MCF 10A (cell line): ENCODE measurements around the gene MCAM. TPM values are rescaled to one million over a fixed set of nuclear protein-coding genes. Genes with fewer than 3 reads are reported as not detected.

Experiments used
- BruUV-seq: library from RNA; stranded (reverse); fragments of 400-500 nt; replicated peaks from 2 replicates; lab custom pipeline; 2021; lab: Mats Ljungman, UMichigan
- CTCF ChIA-PET: fragments of 300-600 bp; sonication (Branson Sonifier 250); formaldehyde crosslinking; extraction: SDS; loops from one replicate; lab custom pipeline; 2021; ENCODE audit warnings: antibody characterized with exemption, inconsistent platforms; lab: Yijun Ruan, JAX
- POLR2A ChIA-PET: fragments of 300-600, 350-650 bp; sonication (Branson Sonifier 250); formaldehyde crosslinking; extraction: SDS; loops from one replicate; lab custom pipeline; 2020; ENCODE audit warnings: antibody characterized with exemption, inconsistent platforms; lab: Yijun Ruan, JAX
- DNase-seq: peaks from one replicate; pipeline ENCODE4 v3.0.0-alpha.2; 2018; ENCODE audit not compliant: unreplicated experiment
- H3K27ac Mint-ChIP-seq: one replicate; pipeline ENCODE4 v1.8.0; 2022; ENCODE audit warnings: mild to moderate bottlenecking, low read depth, mixed read lengths; ENCODE audit not compliant: unreplicated experiment
- H3K27me3 Mint-ChIP-seq: one replicate; pipeline ENCODE4 v1.8.0; 2022; ENCODE audit warnings: mixed read lengths; ENCODE audit not compliant: insufficient read depth, unreplicated experiment
- H3K36me3 Mint-ChIP-seq: one replicate; pipeline ENCODE4 v1.8.0; 2022; ENCODE audit warnings: mild to moderate bottlenecking, moderate library complexity, mixed read lengths; ENCODE audit not compliant: insufficient read depth, unreplicated experiment
- H3K4me1 Mint-ChIP-seq: one replicate; pipeline ENCODE4 v1.8.0; 2022; ENCODE audit warnings: mixed read lengths; ENCODE audit not compliant: insufficient read depth, unreplicated experiment
- H3K4me3 Mint-ChIP-seq: one replicate; pipeline ENCODE4 v1.8.0; 2022; ENCODE audit warnings: mild to moderate bottlenecking, moderate library complexity, mixed read lengths; ENCODE audit not compliant: unreplicated experiment
- H3K9me3 Mint-ChIP-seq: one replicate; pipeline ENCODE4 v1.8.0; 2022; ENCODE audit warnings: mixed read lengths; ENCODE audit not compliant: unreplicated experiment
- CTCF ChIP-seq: fragments of 200-600 bp; IDR thresholded peaks from one replicate; pipeline ENCODE4 v1.8.0; 2022; ENCODE audit warnings: antibody characterized with exemption, mild to moderate bottlenecking; ENCODE audit not compliant: unreplicated experiment
- intact Hi-C: fragments of 100-400 bp; cut with micrococcal nuclease; formaldehyde crosslinking; loops from 2 replicates; pipeline ENCODE4 v1.14.1; 2022
- total RNA-seq: library from RNA; stranded (reverse); gene quantifications from 2 replicates; pipeline ENCODE4 v1.2.3, GENCODE V29; 2022

Gene MCAM
- total RNA-seq, 1 experiment from 2014 or later = 3.5 TPM

GRCh38 chr11:119332111-119332765 lies 15.3 kb upstream of the MCAM start:
- BruUV-seq = no TSS peak
- no peak for DNase-seq
- TF ChIP-seq CTCF = no peak
- Mint-ChIP-seq H3K9me3 (no peaks in the 10 kb centered on the region), H3K4me1 (peaks cover 15% of the 10 kb centered on the region), H3K27me3 (peaks cover 18% of the 10 kb centered on the region), H3K27ac (no peak overlapping the region), H3K4me3 (no peak overlapping the region), H3K36me3 (peaks cover 8% of the 10 kb centered on the region)
- ChIA-PET POLR2A (interaction anchor here (0.7 kb wide), 1 partner anchor 797 kb away, joined by 3 read pairs; no protein-coding TSS in a partner anchor), CTCF (interaction anchor here (0.6 to 2.3 kb wide), 3 partner anchors 9 to 28 kb away, joined by 3 to 12 read pairs (median 5); no protein-coding TSS in a partner anchor)
- intact Hi-C loops = no loop called here

GRCh38 chr11:119330237-119330636 lies 13.3 kb upstream of the MCAM start:
- no peaks in the 10 kb centered on the region for H3K9me3 Mint-ChIP-seq
- no peak for TF ChIP-seq CTCF
- POLR2A ChIA-PET = no interaction called here
- CTCF ChIA-PET = interaction anchor here (1.5 to 1.6 kb wide), 2 partner anchors 46 kb away, joined by 3 to 4 read pairs; no protein-coding TSS in a partner anchor
- H3K36me3 Mint-ChIP-seq = peaks cover 8% of the 10 kb centered on the region
- intact Hi-C loops = no loop called here
- no peak overlapping the region for H3K27ac Mint-ChIP-seq
- no peak for DNase-seq
- H3K4me1 Mint-ChIP-seq = no peaks in the 10 kb centered on the region
- H3K4me3 Mint-ChIP-seq = no peak overlapping the region
- peaks cover 18% of the 10 kb centered on the region for H3K27me3 Mint-ChIP-seq
- no TSS peak for BruUV-seq

GRCh38 chr11:119329320-119329719 lies 12.4 kb upstream of the MCAM start:
- H3K27ac Mint-ChIP-seq = no peak overlapping the region
- no peaks in the 10 kb centered on the region for H3K9me3 Mint-ChIP-seq
- no peak for TF ChIP-seq CTCF
- no peak for DNase-seq
- CTCF ChIA-PET = interaction anchor here (1.5 to 4.6 kb wide), 3 partner anchors 9 to 47 kb away, joined by 3 to 21 read pairs (median 4); no protein-coding TSS in a partner anchor
- peaks cover 1% of the 10 kb centered on the region for H3K36me3 Mint-ChIP-seq
- intact Hi-C loops = no loop called here
- no peaks in the 10 kb centered on the region for H3K4me1 Mint-ChIP-seq
- no TSS peak for BruUV-seq
- no peak overlapping the region for H3K4me3 Mint-ChIP-seq
- H3K27me3 Mint-ChIP-seq = peaks cover 18% of the 10 kb centered on the region
- POLR2A ChIA-PET = interaction anchor here (0.6 kb wide), 1 partner anchor 1181 kb away, joined by 3 read pairs; no protein-coding TSS in a partner anchor

- no peak overlapping the region for H3K4me3 Mint-ChIP-seq
- no peak overlapping the region for H3K27ac Mint-ChIP-seq
- no peaks in the 10 kb centered on the region for H3K9me3 Mint-ChIP-seq
- ChIA-PET POLR2A (interaction anchor here (0.5 to 1.5 kb wide), 4 partner anchors 37 to 222 kb away, joined by 3 to 6 read pairs (median 4); partner anchors contain the start of gene CBL), CTCF (interaction anchor here (0.5 to 6.8 kb wide), 33 partner anchors 8 to 1981 kb away, joined by 3 to 97 read pairs (median 4); partner anchors contain the start of genes C1QTNF5, CBL, HINFP and NLRX1)
- peaks cover under 1% of the 10 kb centered on the region for H3K27me3 Mint-ChIP-seq
- no peak for DNase-seq
- intact Hi-C loops = no loop called here
- no peaks in the 10 kb centered on the region for H3K36me3 Mint-ChIP-seq
- H3K4me1 Mint-ChIP-seq = peaks cover 7% of the 10 kb centered on the region
- BruUV-seq = no TSS peak
- TF ChIP-seq CTCF = no peak
Observed at GRCh38 chr11:119324189-119324588, 7.3 kb upstream of the MCAM start.
